K562 (cell line): Measurements from ENCODE around the gene MGAT4B. TPM values are rescaled to one million over a fixed set of nuclear protein-coding genes. Genes with fewer than 3 reads are reported as not detected.
A peak's percentile ranks its signal among the peaks of the same experiment; 100 is the strongest.

Experiments used
- COPS2 ChIP-seq: fragments of 450-650 bp; conservative IDR thresholded peaks from 2 replicates; pipeline ENCODE4 v1.6.1; 2016; ENCODE audit warnings: mild to moderate bottlenecking, moderate library complexity
- CXXC5 ChIP-seq: fragments of 250-450 bp; sonication (Bioruptor Pico); IDR thresholded peaks from 2 replicates; pipeline ENCODE4 v1.8.0; 2022; ENCODE audit warnings: inconsistent platforms, mild to moderate bottlenecking, moderate library complexity
- ELF1 ChIP-seq: fragments of 200-800 bp; sonication (Bioruptor generic); IDR thresholded peaks from 2 replicates; pipeline ENCODE4 v1.6.1; 2016; ENCODE audit warnings: missing genetic modification characterization, missing compliant biosample characterization
- EP300 ChIP-seq: IDR thresholded peaks from 2 replicates; pipeline ENCODE4 v1.6.1; 2012; ENCODE audit warnings: low read length, improper control_type of control experiment
- ILF3 ChIP-seq: fragments of 450-650 bp; IDR thresholded peaks from 2 replicates; pipeline ENCODE4 v1.6.1; 2018; ENCODE audit warnings: antibody characterized with exemption, mild to moderate bottlenecking, moderate library complexity, borderline replicate concordance
- LEF1 ChIP-seq: fragments of 450-650 bp; IDR thresholded peaks from 2 replicates; pipeline ENCODE4 v1.6.1; 2016; ENCODE audit warnings: mild to moderate bottlenecking
- MTA3 ChIP-seq: fragments of 450-650 bp; formaldehyde crosslinking; IDR thresholded peaks from 2 replicates; pipeline ENCODE4 v1.6.1; 2017; ENCODE audit warnings: mild to moderate bottlenecking, borderline replicate concordance
- MYBL2 ChIP-seq, 2 experiments: fragments of 450-650 bp in 1 of 2; sonication (generic) in 1 of 2; formaldehyde crosslinking in 1 of 2; IDR thresholded peaks; 2 replicates each; pipeline versions ENCODE4 v1.6.1 to v1.8.1; 2017 to 2022; ENCODE audit warnings: borderline replicate concordance in 1 of 2, inconsistent platforms in 1 of 2, low read depth in 1 of 2, mild to moderate bottlenecking in 1 of 2, missing genetic modification reagents in 1 of 2, moderate library complexity in 1 of 2
- TCF3 ChIP-seq: sonication (generic); formaldehyde crosslinking; IDR thresholded peaks from 2 replicates; pipeline ENCODE4 v1.4.0; 2020; ENCODE audit warnings: mild to moderate bottlenecking, missing genetic modification reagents
- ZBTB8A ChIP-seq: fragments of 450-650 bp; IDR thresholded peaks from 2 replicates; pipeline ENCODE4 v1.6.1; 2018; ENCODE audit warnings: mild to moderate bottlenecking, moderate library complexity; ENCODE audit not compliant: partially characterized antibody
- ZC3H4 ChIP-seq: sonication (generic); formaldehyde crosslinking; IDR thresholded peaks from 2 replicates; pipeline ENCODE4 v1.9.0; 2021; ENCODE audit warnings: missing genetic modification reagents, borderline replicate concordance
- ZC3H8 ChIP-seq: fragments of 450-650 bp; IDR thresholded peaks from 2 replicates; pipeline ENCODE4 v1.6.1; 2017
- ZNF124 ChIP-seq: sonication (generic); formaldehyde crosslinking; IDR thresholded peaks from 2 replicates; pipeline ENCODE4 v1.8.1; 2022; ENCODE audit warnings: missing genetic modification reagents
- ZNF24 ChIP-seq: fragments of 450-650 bp; IDR thresholded peaks from 2 replicates; pipeline ENCODE4 v1.6.1; 2016
- polyA plus RNA-seq, 8 experiments: library from polyadenylated mRNA; depleted of rRNA in 4 of 8; stranded (reverse) in 5 of 8; unstranded in 3 of 8; fragments of >200 nt; fragmentation: Nextera tagmentation in 2 of 8; fragmentation: Illumina TruSeq in 1 of 8; extraction: Ambion mirVana in 2 of 8; extraction: Trizol in 1 of 8; gene quantifications; 2 replicates each; pipeline versions ENCODE4 v1.2.1 to v1.2.3, GENCODE V29; 2011 to 2014; ENCODE audit warnings: inconsistent platforms in 1 of 8, missing spikeins in 1 of 8
- total RNA-seq, 7 experiments: library from RNA; depleted of rRNA in 6 of 7; stranded (reverse); fragments of >200 nt in 6 of 7; fragmentation: Illumina TruSeq in 2 of 7; extraction: Trizol in 2 of 7; gene quantifications; 2 replicates each; pipeline versions ENCODE4 v1.2.1 to v1.2.3, GENCODE V29; 2011 to 2021; ENCODE audit warnings: low replicate concordance in 1 of 7
- TF ChIP-seq, protein P1 (sequence below), 3 experiments: fragments of 200-800 bp in 1 of 3; sonication (Bioruptor generic) in 1 of 3; sonication (generic) in 1 of 3; formaldehyde crosslinking in 1 of 3; IDR thresholded peaks; 2 replicates each; pipeline versions ENCODE4 v1.6.1 to v1.8.0; 2016 to 2022; ENCODE audit warnings: mild to moderate bottlenecking in 2 of 3, missing compliant biosample characterization in 2 of 3, missing genetic modification characterization in 2 of 3, missing genetic modification reagents in 1 of 3
- TF ChIP-seq, protein P2 (sequence below): fragments of 200-800 bp; sonication (Bioruptor generic); IDR thresholded peaks from 2 replicates; pipeline ENCODE4 v1.6.1; 2016; ENCODE audit warnings: missing genetic modification characterization, missing compliant biosample characterization
- TF ChIP-seq, protein P3 (sequence below): sonication (generic); formaldehyde crosslinking; IDR thresholded peaks from 2 replicates; pipeline ENCODE4 v1.8.0; 2022; ENCODE audit warnings: mild to moderate bottlenecking, missing genetic modification reagents

The MGAT4B gene
- total and polyA plus RNA-seq, 9 of the 15 experiments (the other 6 are each of a cell fraction or from before 2014, with no cell fraction given): 0.34 to 133 (median 75.4) TPM

DNA sequence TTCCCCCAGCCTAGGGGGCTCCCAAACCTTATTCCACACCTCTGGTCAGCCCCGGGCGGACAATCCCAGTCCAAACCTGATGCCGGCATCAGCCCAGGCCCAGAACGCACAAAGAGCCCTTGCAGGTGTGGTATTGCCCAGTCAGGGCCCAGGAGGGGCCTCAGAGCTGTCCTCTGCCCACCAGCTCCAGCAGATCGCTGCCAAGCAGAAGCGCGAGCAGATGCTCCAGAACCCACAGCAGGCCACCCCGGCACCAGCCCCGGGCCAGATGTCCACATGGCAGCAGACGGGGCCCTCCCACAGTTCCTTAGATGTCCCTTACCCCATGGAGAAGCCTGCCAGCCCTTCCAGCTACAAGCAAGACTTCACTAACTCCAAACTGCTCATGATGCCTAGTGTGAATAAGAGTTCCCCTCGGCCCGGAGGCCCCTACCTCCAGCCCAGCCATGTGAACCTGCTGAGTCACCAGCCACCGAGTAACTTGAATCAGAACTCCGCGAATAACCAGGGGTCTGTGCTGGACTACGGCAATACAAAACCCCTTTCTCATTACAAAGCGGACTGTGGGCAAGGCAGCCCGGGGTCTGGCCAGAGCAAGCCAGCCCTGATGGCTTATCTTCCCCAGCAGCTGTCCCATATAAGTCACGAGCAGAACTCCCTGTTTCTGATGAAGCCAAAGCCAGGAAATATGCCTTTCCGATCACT, 40.5 kb downstream of the MGAT4B start (continued):
- TF ChIP-seq, protein P1, sequence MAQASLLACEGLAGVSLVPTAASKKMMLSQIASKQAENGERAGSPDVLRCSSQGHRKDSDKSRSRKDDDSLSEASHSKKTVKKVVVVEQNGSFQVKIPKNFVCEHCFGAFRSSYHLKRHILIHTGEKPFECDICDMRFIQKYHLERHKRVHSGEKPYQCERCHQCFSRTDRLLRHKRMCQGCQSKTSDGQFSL (CRISPR knock-in tag; IDR thresholded peaks at IDR 0.05): no peak
- TF ChIP-seq, protein P1 (tag; IDR thresholded peaks at IDR 0.05): no peak
- TF ChIP-seq ZC3H4 (CRISPR knock-in tag) (no peak), ZBTB8A (no peak), TCF3 (peak; percentile 76), LEF1 (no peak), COPS2 (no peak), ZNF124 (CRISPR knock-in tag) (no peak), ZC3H8 (no peak), ZNF24 (no peak), MYBL2 (IDR thresholded peaks at IDR 0.05; ENCODE audit: low read depth) (no peak), MYBL2 (CRISPR knock-in tag; IDR thresholded peaks at IDR 0.05; ENCODE audit: borderline replicate concordance) (no peak), CXXC5 (CRISPR knock-in tag) (peak; percentile 22; the same call in 1 of the 2 replicates), MTA3 (peak; percentile 36; the same call in 1 of the 2 replicates), EP300 (0 out of 2 replicates have a peak, but pooled peaks have one; percentile 14), ILF3 (no peak), ELF1 (tag) (no peak)
- TF ChIP-seq, protein P2, sequence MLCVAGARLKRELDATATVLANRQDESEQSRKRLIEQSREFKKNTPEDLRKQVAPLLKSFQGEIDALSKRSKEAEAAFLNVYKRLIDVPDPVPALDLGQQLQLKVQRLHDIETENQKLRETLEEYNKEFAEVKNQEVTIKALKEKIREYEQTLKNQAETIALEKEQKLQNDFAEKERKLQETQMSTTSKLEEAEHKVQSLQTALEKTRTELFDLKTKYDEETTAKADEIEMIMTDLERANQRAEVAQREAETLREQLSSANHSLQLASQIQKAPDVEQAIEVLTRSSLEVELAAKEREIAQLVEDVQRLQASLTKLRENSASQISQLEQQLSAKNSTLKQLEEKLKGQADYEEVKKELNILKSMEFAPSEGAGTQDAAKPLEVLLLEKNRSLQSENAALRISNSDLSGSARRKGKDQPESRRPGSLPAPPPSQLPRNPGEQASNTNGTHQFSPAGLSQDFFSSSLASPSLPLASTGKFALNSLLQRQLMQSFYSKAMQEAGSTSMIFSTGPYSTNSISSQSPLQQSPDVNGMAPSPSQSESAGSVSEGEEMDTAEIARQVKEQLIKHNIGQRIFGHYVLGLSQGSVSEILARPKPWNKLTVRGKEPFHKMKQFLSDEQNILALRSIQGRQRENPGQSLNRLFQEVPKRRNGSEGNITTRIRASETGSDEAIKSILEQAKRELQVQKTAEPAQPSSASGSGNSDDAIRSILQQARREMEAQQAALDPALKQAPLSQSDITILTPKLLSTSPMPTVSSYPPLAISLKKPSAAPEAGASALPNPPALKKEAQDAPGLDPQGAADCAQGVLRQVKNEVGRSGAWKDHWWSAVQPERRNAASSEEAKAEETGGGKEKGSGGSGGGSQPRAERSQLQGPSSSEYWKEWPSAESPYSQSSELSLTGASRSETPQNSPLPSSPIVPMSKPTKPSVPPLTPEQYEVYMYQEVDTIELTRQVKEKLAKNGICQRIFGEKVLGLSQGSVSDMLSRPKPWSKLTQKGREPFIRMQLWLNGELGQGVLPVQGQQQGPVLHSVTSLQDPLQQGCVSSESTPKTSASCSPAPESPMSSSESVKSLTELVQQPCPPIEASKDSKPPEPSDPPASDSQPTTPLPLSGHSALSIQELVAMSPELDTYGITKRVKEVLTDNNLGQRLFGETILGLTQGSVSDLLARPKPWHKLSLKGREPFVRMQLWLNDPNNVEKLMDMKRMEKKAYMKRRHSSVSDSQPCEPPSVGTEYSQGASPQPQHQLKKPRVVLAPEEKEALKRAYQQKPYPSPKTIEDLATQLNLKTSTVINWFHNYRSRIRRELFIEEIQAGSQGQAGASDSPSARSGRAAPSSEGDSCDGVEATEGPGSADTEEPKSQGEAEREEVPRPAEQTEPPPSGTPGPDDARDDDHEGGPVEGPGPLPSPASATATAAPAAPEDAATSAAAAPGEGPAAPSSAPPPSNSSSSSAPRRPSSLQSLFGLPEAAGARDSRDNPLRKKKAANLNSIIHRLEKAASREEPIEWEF (CRISPR knock-in tag): no peak
- TF ChIP-seq, protein P3, sequence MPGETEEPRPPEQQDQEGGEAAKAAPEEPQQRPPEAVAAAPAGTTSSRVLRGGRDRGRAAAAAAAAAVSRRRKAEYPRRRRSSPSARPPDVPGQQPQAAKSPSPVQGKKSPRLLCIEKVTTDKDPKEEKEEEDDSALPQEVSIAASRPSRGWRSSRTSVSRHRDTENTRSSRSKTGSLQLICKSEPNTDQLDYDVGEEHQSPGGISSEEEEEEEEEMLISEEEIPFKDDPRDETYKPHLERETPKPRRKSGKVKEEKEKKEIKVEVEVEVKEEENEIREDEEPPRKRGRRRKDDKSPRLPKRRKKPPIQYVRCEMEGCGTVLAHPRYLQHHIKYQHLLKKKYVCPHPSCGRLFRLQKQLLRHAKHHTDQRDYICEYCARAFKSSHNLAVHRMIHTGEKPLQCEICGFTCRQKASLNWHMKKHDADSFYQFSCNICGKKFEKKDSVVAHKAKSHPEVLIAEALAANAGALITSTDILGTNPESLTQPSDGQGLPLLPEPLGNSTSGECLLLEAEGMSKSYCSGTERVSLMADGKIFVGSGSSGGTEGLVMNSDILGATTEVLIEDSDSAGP (CRISPR knock-in tag): no peak
